Calu3 (cell line): ENCODE results near the gene CDK4. TPM values are rescaled to one million over a fixed set of nuclear protein-coding genes. Genes with fewer than 3 reads are reported as not detected.
"Not testable (repeated sequence)": the region's sequence is repeated elsewhere in the genome, so short reads cannot be mapped to it uniquely, and the experiment has no call there.

Experiments
- BruUV-seq: library from RNA; stranded (reverse); fragments of 400-500 nt; replicated peaks from 2 replicates; lab custom pipeline; 2021; lab: Mats Ljungman, UMichigan
- CTCF ChIA-PET: fragments of 300-600 bp; sonication (Branson Sonifier 250); formaldehyde crosslinking; loops from one replicate; lab custom pipeline; 2022; ENCODE audit warnings: antibody characterized with exemption; lab: Charles Lee
- DNase-seq: peaks from one replicate; pipeline ENCODE4 v3.0.0; 2022
- H3K27ac Mint-ChIP-seq: one replicate; pipeline ENCODE4 v1.8.0; 2022; ENCODE audit warnings: mixed read lengths; ENCODE audit not compliant: unreplicated experiment
- H3K27me3 Mint-ChIP-seq: one replicate; pipeline ENCODE4 v1.8.0; 2022; ENCODE audit warnings: mixed read lengths; ENCODE audit not compliant: unreplicated experiment
- H3K36me3 Mint-ChIP-seq: one replicate; pipeline ENCODE4 v1.8.0; 2022; ENCODE audit warnings: mild to moderate bottlenecking, moderate library complexity, mixed read lengths; ENCODE audit not compliant: insufficient read depth, unreplicated experiment
- H3K4me1 Mint-ChIP-seq: one replicate; pipeline ENCODE4 v1.8.0; 2022; ENCODE audit warnings: mild to moderate bottlenecking, low read depth, mixed read lengths; ENCODE audit not compliant: unreplicated experiment
- H3K4me3 Mint-ChIP-seq: one replicate; pipeline ENCODE4 v1.8.0; 2022; ENCODE audit warnings: mild to moderate bottlenecking, low read depth, moderate library complexity, mixed read lengths; ENCODE audit not compliant: unreplicated experiment
- H3K9me3 Mint-ChIP-seq: one replicate; pipeline ENCODE4 v1.8.0; 2022; ENCODE audit warnings: low read depth, mixed read lengths; ENCODE audit not compliant: unreplicated experiment
- CTCF ChIP-seq: fragments of 200-600 bp; IDR thresholded peaks from one replicate; pipeline ENCODE4 v1.8.0; 2022; ENCODE audit warnings: antibody characterized with exemption; ENCODE audit not compliant: unreplicated experiment
- intact Hi-C: fragments of 100-400 bp; cut with micrococcal nuclease; formaldehyde crosslinking; loops from one replicate; pipeline ENCODE4 v1.10.0; 2022; ENCODE audit not compliant: unreplicated experiment
- total RNA-seq: library from RNA; stranded (reverse); gene quantifications from 2 replicates; pipeline ENCODE4 v1.2.3, GENCODE V29; 2022

The CDK4 gene
- total RNA-seq, 1 experiment from 2014 or later, result 188 TPM

GRCh38 chr12:57776247-57776587 lies 24.1 kb upstream of the CDK4 start:
- H3K4me3 Mint-ChIP-seq, result no peak overlapping the region
- peaks cover 40% of the 10 kb centered on the region for H3K36me3 Mint-ChIP-seq
- TF ChIP-seq CTCF, result no peak
- no TSS peak for BruUV-seq
- no peaks in the 10 kb centered on the region for H3K27me3 Mint-ChIP-seq
- intact Hi-C loops, result no loop called here
- no peak overlapping the region for H3K27ac Mint-ChIP-seq
- H3K9me3 Mint-ChIP-seq, result no peaks in the 10 kb centered on the region
- peaks cover 2% of the 10 kb centered on the region for H3K4me1 Mint-ChIP-seq
- DNase-seq, result no peak
- CTCF ChIA-PET, result no interaction called here

GRCh38 chr12:57775563-57776246 lies 23.6 kb upstream of the CDK4 start:
- Mint-ChIP-seq H3K27ac (no peak overlapping the region), H3K36me3 (peaks cover 45% of the 10 kb centered on the region), H3K4me3 (no peak overlapping the region), H3K4me1 (peaks cover 7% of the 10 kb centered on the region), H3K27me3 (no peaks in the 10 kb centered on the region), H3K9me3 (no peaks in the 10 kb centered on the region)
- DNase-seq, result no peak
- no TSS peak for BruUV-seq
- no peak for TF ChIP-seq CTCF
- intact Hi-C loops, result no loop called here
- CTCF ChIA-PET, result interaction anchor here (0.7 kb wide), 1 partner anchor 35 kb away, joined by 3 read pairs; no protein-coding TSS in a partner anchor

GRCh38 chr12:57775044-57775443 lies 22.9 kb upstream of the CDK4 start:
- intact Hi-C loops, result no loop called here
- Mint-ChIP-seq H3K27me3 (no peaks in the 10 kb centered on the region), H3K27ac (no peak overlapping the region), H3K36me3 (peaks cover 46% of the 10 kb centered on the region), H3K4me3 (no peak overlapping the region), H3K4me1 (peaks cover 8% of the 10 kb centered on the region), H3K9me3 (no peaks in the 10 kb centered on the region)
- CTCF ChIA-PET, result interaction anchor here (0.7 kb wide), 1 partner anchor 36 kb away, joined by 3 read pairs; no protein-coding TSS in a partner anchor
- DNase-seq, result no peak
- no peak for TF ChIP-seq CTCF
- BruUV-seq, result no TSS peak

- H3K4me3 Mint-ChIP-seq, BruUV-seq, CTCF ChIA-PET: not testable (repeated sequence)
These were observed 22.5 kb upstream of the CDK4 start for GRCh38 chr12:57774634-57775033.

More at GRCh38 chr12:57774634-57775033, 22.5 kb upstream of the CDK4 start:
- H3K27me3 Mint-ChIP-seq, DNase-seq, H3K9me3 Mint-ChIP-seq, intact Hi-C loops, H3K27ac Mint-ChIP-seq, H3K4me1 Mint-ChIP-seq: not testable (repeated sequence)
- peaks cover 46% of the 10 kb centered on the region for H3K36me3 Mint-ChIP-seq
